ENCODE results near the gene CCND2.

DNA sequence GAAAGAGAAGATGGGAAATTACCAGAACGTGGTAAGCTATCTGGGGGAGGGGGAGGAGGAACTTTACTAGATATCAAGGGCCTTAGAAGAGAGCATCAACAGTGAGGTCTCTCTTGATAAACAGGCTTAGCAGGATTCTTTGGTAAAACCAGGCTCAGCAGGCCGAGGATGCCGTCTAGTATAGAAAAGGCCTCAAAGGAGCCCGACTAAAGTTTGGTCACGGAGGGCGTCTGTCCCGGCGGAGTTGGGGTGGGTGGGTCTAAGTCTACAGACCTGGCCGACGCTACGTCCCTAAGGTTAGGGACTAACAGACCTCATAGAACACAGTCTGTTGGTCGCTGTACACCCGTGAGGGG lies 46.9 kb downstream of the CCND2 start:
- TF ChIP-seq POLR2AphosphoS5 (IDR thresholded peaks at IDR 0.05; ENCODE audit: insufficient read depth in 1 of 2, low read depth in 1 of 2) (no peak), POLR2A (IDR thresholded peaks at IDR 0.05) (no peak)
- TF ChIP-seq, protein P1, sequence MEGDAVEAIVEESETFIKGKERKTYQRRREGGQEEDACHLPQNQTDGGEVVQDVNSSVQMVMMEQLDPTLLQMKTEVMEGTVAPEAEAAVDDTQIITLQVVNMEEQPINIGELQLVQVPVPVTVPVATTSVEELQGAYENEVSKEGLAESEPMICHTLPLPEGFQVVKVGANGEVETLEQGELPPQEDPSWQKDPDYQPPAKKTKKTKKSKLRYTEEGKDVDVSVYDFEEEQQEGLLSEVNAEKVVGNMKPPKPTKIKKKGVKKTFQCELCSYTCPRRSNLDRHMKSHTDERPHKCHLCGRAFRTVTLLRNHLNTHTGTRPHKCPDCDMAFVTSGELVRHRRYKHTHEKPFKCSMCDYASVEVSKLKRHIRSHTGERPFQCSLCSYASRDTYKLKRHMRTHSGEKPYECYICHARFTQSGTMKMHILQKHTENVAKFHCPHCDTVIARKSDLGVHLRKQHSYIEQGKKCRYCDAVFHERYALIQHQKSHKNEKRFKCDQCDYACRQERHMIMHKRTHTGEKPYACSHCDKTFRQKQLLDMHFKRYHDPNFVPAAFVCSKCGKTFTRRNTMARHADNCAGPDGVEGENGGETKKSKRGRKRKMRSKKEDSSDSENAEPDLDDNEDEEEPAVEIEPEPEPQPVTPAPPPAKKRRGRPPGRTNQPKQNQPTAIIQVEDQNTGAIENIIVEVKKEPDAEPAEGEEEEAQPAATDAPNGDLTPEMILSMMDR (IDR thresholded peaks at IDR 0.05): no peak
